Measurements from ENCODE around the gene NEFH.

- TF ChIP-seq, protein P1, sequence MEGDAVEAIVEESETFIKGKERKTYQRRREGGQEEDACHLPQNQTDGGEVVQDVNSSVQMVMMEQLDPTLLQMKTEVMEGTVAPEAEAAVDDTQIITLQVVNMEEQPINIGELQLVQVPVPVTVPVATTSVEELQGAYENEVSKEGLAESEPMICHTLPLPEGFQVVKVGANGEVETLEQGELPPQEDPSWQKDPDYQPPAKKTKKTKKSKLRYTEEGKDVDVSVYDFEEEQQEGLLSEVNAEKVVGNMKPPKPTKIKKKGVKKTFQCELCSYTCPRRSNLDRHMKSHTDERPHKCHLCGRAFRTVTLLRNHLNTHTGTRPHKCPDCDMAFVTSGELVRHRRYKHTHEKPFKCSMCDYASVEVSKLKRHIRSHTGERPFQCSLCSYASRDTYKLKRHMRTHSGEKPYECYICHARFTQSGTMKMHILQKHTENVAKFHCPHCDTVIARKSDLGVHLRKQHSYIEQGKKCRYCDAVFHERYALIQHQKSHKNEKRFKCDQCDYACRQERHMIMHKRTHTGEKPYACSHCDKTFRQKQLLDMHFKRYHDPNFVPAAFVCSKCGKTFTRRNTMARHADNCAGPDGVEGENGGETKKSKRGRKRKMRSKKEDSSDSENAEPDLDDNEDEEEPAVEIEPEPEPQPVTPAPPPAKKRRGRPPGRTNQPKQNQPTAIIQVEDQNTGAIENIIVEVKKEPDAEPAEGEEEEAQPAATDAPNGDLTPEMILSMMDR (IDR thresholded peaks at IDR 0.05) = no peak
- no peak for TF ChIP-seq POLR2A (IDR thresholded peaks at IDR 0.05)
Observed at GRCh38 chr22:29477723-29478318, 2.2 kb upstream of the NEFH start.

All from lower leg skin (tissue), 3 donors.